Activated gamma-delta T cell treated with anti-CD3 and anti-CD28 coated beads, Interleukin-2, amount 50 U/mL, for 16 hours (primary cell): ENCODE data around the gene QKI.

Experiments used
- DNase-seq: peaks from one replicate; pipeline ENCODE4 v3.0.0-alpha.2; 2020; ENCODE audit warnings: low read depth

The QKI gene

DNA sequence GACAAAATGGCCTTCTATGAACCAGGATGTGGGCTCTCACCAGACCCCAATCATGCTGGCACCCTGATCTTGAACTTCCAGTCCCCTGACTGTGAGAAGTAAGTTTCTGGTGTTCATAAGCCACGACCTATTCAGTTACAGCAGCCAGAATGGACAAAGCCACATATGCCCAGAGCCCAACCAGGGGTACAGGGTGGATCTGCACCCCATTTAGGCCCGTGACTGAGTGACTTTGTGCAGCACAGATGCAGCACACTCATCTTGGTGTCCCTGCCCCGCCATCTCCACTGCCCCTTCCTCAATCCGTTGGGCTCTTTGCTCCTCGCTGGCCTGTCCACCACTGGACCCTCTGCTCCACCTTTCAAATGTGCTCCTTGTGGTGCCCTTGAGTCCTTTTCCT lies 205.6 kb downstream of the QKI start:
- no peak for DNase-seq

DNA sequence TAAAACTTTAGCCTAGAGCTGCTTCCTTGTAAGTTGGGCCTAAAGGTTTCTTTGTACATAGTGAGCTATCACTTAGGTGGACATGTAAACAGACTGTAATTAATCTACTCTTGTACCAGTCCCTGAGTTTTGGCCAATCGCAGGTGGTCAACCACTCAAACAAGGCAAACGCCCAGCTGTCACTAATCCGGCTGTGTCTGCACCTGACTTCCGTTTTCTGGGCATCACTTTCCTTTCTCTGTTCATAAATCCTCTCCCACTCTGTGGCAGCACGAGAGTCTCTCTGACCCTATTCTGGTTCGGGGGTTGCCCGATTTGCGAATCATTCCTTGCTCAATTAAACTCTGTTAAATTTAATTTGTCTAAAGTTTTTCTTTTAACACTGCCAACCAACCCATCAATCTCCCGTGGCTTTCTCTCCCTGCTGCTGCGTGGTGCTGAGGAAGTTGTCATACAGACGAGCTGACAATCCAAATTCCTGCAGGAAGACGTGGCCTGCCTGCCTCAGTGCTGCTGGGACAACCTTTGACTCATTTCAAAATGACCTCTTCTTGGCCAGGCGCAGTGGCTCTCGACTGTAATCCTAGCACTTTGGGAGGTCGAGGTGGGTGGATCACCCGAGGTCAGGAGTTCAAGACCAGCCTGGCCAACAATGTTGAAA lies 206.3 kb downstream of the QKI start:
- DNase-seq, result no peak

DNA sequence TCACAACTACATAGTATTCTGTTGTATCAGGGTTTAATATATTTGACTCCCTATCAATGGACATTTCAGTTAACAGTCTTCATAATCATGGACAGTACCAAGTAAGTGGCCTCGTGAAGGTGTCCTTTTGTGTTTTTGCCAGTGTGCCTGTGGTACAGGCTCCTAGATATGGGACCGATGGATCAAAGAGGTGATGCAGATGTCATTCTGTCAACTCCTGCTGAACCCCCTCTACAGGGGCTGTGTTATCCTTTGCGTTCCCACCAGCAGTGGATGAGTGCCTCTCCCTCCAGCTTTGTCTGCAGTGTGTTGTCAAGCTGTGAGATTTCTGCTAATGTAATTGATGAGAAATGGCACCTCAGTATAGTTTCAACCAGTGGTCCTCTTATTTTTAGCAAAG lies 210.7 kb downstream of the QKI start:
- no peak for DNase-seq

- DNase-seq, result no peak
Observed at GRCh38 chr6:163626073-163626867, 211.8 kb downstream of the QKI start.

GRCh38 chr6:163627274-163628062 lies 212.9 kb downstream of the QKI start:
- no peak for DNase-seq
